HL-60 (cell line): Measurements from ENCODE around the gene PPP1R14C.

Experiments
- POLR2AphosphoS5 ChIP-seq: IDR thresholded peaks from 2 replicates; pipeline ENCODE4 v1.6.1; 2012; ENCODE audit warnings: low read depth
- SPI1 ChIP-seq: IDR thresholded peaks from 2 replicates; pipeline ENCODE4 v1.6.1; 2012; ENCODE audit warnings: low read depth, mild to moderate bottlenecking, borderline replicate concordance
- TF ChIP-seq, protein P1 (sequence below): IDR thresholded peaks from one replicate; pipeline ENCODE4 v1.5.1; 2011; ENCODE audit warnings: low read length, control low read depth, inconsistent platforms; ENCODE audit not compliant: insufficient read depth
- TF ChIP-seq, protein P2 (sequence below): IDR thresholded peaks from 2 replicates; pipeline ENCODE4 v1.6.1; 2012; ENCODE audit warnings: low read depth; ENCODE audit not compliant: insufficient replicate concordance

DNA sequence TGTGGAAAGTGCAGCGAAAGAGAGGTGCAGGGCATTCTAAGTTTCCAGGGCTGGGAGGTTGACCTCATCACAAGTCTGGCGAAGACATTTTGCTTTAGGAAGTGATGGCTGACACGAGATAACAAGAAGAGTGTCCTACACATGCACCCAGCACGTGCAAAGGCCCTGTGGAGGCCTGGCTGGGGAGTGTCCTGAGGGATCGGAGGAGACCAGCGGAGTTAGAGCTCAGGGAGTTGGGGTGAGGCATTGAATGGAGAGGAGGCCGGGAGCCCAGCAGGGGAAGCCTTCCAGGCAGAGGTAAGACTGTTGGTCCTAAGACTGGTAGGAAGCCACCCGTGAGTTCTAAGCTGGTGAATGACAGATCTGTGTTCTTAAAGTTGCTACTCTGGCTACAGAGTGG, 58.4 kb downstream of the PPP1R14C start:
- TF ChIP-seq, protein P1, sequence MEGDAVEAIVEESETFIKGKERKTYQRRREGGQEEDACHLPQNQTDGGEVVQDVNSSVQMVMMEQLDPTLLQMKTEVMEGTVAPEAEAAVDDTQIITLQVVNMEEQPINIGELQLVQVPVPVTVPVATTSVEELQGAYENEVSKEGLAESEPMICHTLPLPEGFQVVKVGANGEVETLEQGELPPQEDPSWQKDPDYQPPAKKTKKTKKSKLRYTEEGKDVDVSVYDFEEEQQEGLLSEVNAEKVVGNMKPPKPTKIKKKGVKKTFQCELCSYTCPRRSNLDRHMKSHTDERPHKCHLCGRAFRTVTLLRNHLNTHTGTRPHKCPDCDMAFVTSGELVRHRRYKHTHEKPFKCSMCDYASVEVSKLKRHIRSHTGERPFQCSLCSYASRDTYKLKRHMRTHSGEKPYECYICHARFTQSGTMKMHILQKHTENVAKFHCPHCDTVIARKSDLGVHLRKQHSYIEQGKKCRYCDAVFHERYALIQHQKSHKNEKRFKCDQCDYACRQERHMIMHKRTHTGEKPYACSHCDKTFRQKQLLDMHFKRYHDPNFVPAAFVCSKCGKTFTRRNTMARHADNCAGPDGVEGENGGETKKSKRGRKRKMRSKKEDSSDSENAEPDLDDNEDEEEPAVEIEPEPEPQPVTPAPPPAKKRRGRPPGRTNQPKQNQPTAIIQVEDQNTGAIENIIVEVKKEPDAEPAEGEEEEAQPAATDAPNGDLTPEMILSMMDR: no peak
- TF ChIP-seq POLR2AphosphoS5 (no peak), SPI1 (no peak)
- TF ChIP-seq, protein P2, sequence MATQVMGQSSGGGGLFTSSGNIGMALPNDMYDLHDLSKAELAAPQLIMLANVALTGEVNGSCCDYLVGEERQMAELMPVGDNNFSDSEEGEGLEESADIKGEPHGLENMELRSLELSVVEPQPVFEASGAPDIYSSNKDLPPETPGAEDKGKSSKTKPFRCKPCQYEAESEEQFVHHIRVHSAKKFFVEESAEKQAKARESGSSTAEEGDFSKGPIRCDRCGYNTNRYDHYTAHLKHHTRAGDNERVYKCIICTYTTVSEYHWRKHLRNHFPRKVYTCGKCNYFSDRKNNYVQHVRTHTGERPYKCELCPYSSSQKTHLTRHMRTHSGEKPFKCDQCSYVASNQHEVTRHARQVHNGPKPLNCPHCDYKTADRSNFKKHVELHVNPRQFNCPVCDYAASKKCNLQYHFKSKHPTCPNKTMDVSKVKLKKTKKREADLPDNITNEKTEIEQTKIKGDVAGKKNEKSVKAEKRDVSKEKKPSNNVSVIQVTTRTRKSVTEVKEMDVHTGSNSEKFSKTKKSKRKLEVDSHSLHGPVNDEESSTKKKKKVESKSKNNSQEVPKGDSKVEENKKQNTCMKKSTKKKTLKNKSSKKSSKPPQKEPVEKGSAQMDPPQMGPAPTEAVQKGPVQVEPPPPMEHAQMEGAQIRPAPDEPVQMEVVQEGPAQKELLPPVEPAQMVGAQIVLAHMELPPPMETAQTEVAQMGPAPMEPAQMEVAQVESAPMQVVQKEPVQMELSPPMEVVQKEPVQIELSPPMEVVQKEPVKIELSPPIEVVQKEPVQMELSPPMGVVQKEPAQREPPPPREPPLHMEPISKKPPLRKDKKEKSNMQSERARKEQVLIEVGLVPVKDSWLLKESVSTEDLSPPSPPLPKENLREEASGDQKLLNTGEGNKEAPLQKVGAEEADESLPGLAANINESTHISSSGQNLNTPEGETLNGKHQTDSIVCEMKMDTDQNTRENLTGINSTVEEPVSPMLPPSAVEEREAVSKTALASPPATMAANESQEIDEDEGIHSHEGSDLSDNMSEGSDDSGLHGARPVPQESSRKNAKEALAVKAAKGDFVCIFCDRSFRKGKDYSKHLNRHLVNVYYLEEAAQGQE: no peak
